AG04450 (cell line): ENCODE measurements around the gene TSPEAR. TPM values are rescaled to one million over a fixed set of nuclear protein-coding genes. Genes with fewer than 3 reads are reported as not detected.

ENCODE experiments used
- CTCF ChIA-PET: fragments of 300-600, 350-600 bp; formaldehyde crosslinking; extraction: SDS; loops from one replicate; lab custom pipeline; 2022; ENCODE audit warnings: antibody characterized with exemption, inconsistent platforms; lab: Charles Lee
- POLR2A ChIA-PET: fragments of 350-600 bp; formaldehyde crosslinking; extraction: SDS; loops from one replicate; lab custom pipeline; 2021; ENCODE audit warnings: antibody characterized with exemption, inconsistent platforms; lab: Yijun Ruan, JAX
- DNase-seq: peaks from one replicate; pipeline ENCODE4 v3.0.0-alpha.2; 2011; ENCODE audit warnings: low read depth, low spot score
- H3K27ac ChIP-seq: one replicate; pipeline ENCODE4 v1.5.1; 2012; ENCODE audit warnings: low read depth, low read length, control low read depth
- H3K27me3 ChIP-seq: one replicate; pipeline ENCODE4 v1.6.0; 2012; ENCODE audit warnings: low read length; ENCODE audit not compliant: control insufficient read depth, insufficient read depth
- H3K4me3 ChIP-seq: 2 replicates; pipeline ENCODE4 v1.5.1; 2011; ENCODE audit warnings: mild to moderate bottlenecking, low read depth, low read length, control low read depth
- H3K9me3 ChIP-seq: 2 replicates; pipeline ENCODE4 v1.5.1; 2012; ENCODE audit warnings: low read length; ENCODE audit not compliant: control insufficient read depth, insufficient read depth
- CTCF ChIP-seq: IDR thresholded peaks from 2 replicates; pipeline ENCODE4 v1.5.1; 2011; ENCODE audit warnings: low read depth, low read length, control low read depth, inconsistent platforms
- polyA plus RNA-seq: library from polyadenylated mRNA; depleted of rRNA; stranded (reverse); fragments of >200 nt; gene quantifications from 2 replicates; pipeline ENCODE4 v1.2.3, GENCODE V29; 2011

Gene TSPEAR
- polyA plus RNA-seq, 1 experiment, result not detected

- H3K4me3 ChIP-seq, result no peak overlapping the region
Measured at GRCh38 chr21:44716984-44717383, 5.6 kb upstream of the TSPEAR start.

GRCh38 chr21:44714905-44715304 lies 3.5 kb upstream of the TSPEAR start:
- POLR2A ChIA-PET, result no interaction called here
- Histone ChIP-seq H3K27ac (no peak overlapping the region), H3K4me3 (no peak overlapping the region), H3K27me3 (peaks cover 59% of the 10 kb centered on the region), H3K9me3 (no peaks in the 10 kb centered on the region; the same call in 1 of the 2 replicates)
- TF ChIP-seq CTCF, result no peak
- no peak for DNase-seq
- CTCF ChIA-PET, result no interaction called here

More at GRCh38 chr21:44716984-44717383, 5.6 kb upstream of the TSPEAR start:
- Histone ChIP-seq H3K9me3 (no peaks in the 10 kb centered on the region), H3K27me3 (peaks cover 48% of the 10 kb centered on the region), H3K27ac (no peak overlapping the region)
- ChIA-PET POLR2A (no interaction called here), CTCF (no interaction called here)
- DNase-seq, result no peak
- no peak for TF ChIP-seq CTCF

GRCh38 chr21:44713846-44714245 lies 2.5 kb upstream of the TSPEAR start:
- ChIA-PET CTCF (no interaction called here), POLR2A (no interaction called here)
- no peak for DNase-seq
- Histone ChIP-seq H3K4me3 (no peak overlapping the region), H3K27me3 (peaks cover 64% of the 10 kb centered on the region), H3K27ac (no peak overlapping the region), H3K9me3 (no peaks in the 10 kb centered on the region; the same call in 1 of the 2 replicates)
- TF ChIP-seq CTCF, result no peak

- peaks cover 65% of the 10 kb centered on the region for H3K27me3 ChIP-seq
- no peak for TF ChIP-seq CTCF
- ChIA-PET POLR2A (no interaction called here), CTCF (no interaction called here)
- no peak overlapping the region for H3K4me3 ChIP-seq
- no peak overlapping the region for H3K27ac ChIP-seq
- H3K9me3 ChIP-seq, result no peaks in the 10 kb centered on the region; the same call in 1 of the 2 replicates
- DNase-seq, result no peak
Measured at GRCh38 chr21:44713130-44713529, 1.8 kb upstream of the TSPEAR start.

- ChIA-PET POLR2A (no interaction called here), CTCF (no interaction called here)
Measured at GRCh38 chr21:44712203-44713028, 1.0 kb upstream of the TSPEAR start.

More at GRCh38 chr21:44712203-44713028, 1.0 kb upstream of the TSPEAR start:
- Histone ChIP-seq H3K4me3 (no peak overlapping the region), H3K27ac (no peak overlapping the region), H3K9me3 (no peaks in the 10 kb centered on the region; the same call in 1 of the 2 replicates), H3K27me3 (peaks cover 69% of the 10 kb centered on the region)
- TF ChIP-seq CTCF, result no peak
- DNase-seq, result no peak
